Measurements from ENCODE around the gene SNAPC4. TPM values are rescaled to one million over a fixed set of nuclear protein-coding genes. Genes with fewer than 3 reads are reported as not detected.

The SNAPC4 gene
- total and polyA plus RNA-seq, 11 donors: 3.1 to 7.8 (median 4.3) TPM

GRCh38 chr9:136445799-136446198 lies 45.8 kb upstream of the SNAPC4 start:
- no peak for TF ChIP-seq CTCF (IDR thresholded peaks at IDR 0.05)
- TF ChIP-seq POLR2A (IDR thresholded peaks at IDR 0.05): no peak
- peaks cover 8 to 100% (median 96%) of the 10 kb centered on the region in 9 donors for H3K36me3 ChIP-seq
- DNase-seq (no peak), ATAC-seq (no peak)
- no peak overlapping the region for H3K4me3 ChIP-seq
- no peak overlapping the region for H3K27ac ChIP-seq
- intact Hi-C loops (cut with DNase I): no loop called here
- no peaks in the 10 kb centered on the region for H3K9me3 ChIP-seq
- H3K27me3 ChIP-seq: no peaks in the 10 kb centered on the region
- WGBS, 4 donors: 87 to 94% (median 90%) methylated on average over 7 of the region's 7 CpGs
- H3K4me1 ChIP-seq: peaks cover 0 to 3% (median 0%) of the 10 kb centered on the region in 12 donors

GRCh38 chr9:136444102-136444501 lies 44.1 kb upstream of the SNAPC4 start:
- no peak for TF ChIP-seq POLR2A (IDR thresholded peaks at IDR 0.05)
- TF ChIP-seq CTCF (IDR thresholded peaks at IDR 0.05): no peak
- DNase-seq: no peak
- Histone ChIP-seq H3K36me3 (peaks cover 4 to 88% (median 82%) of the 10 kb centered on the region in 9 donors), H3K4me3 (no peak overlapping the region), H3K9me3 (no peaks in the 10 kb centered on the region), H3K27me3 (no peaks in the 10 kb centered on the region), H3K4me1 (peaks cover 0 to 12% (median 7%) of the 10 kb centered on the region in 12 donors), H3K27ac (no peak overlapping the region)
- WGBS, 4 donors: 90 to 94% (median 91%) methylated on average over 17 to 20 of the region's 20 CpGs
- ATAC-seq: no peak
- intact Hi-C loops (cut with DNase I): no loop called here

- 95 to 96% (median 96%) methylated on average over 7 of the region's 7 CpGs for WGBS, 4 donors
These were observed 43.7 kb upstream of the SNAPC4 start for GRCh38 chr9:136443687-136444086.

GRCh38 chr9:136443087-136443486 lies 43.1 kb upstream of the SNAPC4 start:
- ATAC-seq (no peak), DNase-seq (no peak)
- Histone ChIP-seq H3K36me3 (peaks cover 4 to 82% (median 75%) of the 10 kb centered on the region in 9 donors), H3K27ac (no peak overlapping the region), H3K27me3 (no peaks in the 10 kb centered on the region), H3K4me3 (no peak overlapping the region), H3K9me3 (no peaks in the 10 kb centered on the region), H3K4me1 (peaks cover 3 to 22% (median 11%) of the 10 kb centered on the region in 12 donors)
- intact Hi-C loops (cut with DNase I): no loop called here
- 93 to 97% (median 94%) methylated on average over 15 of the region's 15 CpGs for WGBS, 4 donors
- TF ChIP-seq POLR2A (IDR thresholded peaks at IDR 0.05) (no peak), CTCF (IDR thresholded peaks at IDR 0.05) (no peak)

More at GRCh38 chr9:136443687-136444086, 43.7 kb upstream of the SNAPC4 start:
- Histone ChIP-seq H3K27ac (no peak overlapping the region), H3K4me3 (no peak overlapping the region), H3K27me3 (no peaks in the 10 kb centered on the region), H3K9me3 (no peaks in the 10 kb centered on the region), H3K36me3 (peaks cover 4 to 84% (median 78%) of the 10 kb centered on the region in 9 donors), H3K4me1 (peaks cover 0 to 16% (median 7%) of the 10 kb centered on the region in 12 donors)
- no peak for ATAC-seq
- intact Hi-C loops (cut with DNase I): no loop called here
- DNase-seq: no peak
- TF ChIP-seq CTCF (IDR thresholded peaks at IDR 0.05): no peak
- no peak for TF ChIP-seq POLR2A (IDR thresholded peaks at IDR 0.05)

All from heart left ventricle (tissue), 16 donors.